IMR-90 (cell line): ENCODE measurements around the gene KIR2DL4. TPM values are rescaled to one million over a fixed set of nuclear protein-coding genes. Genes with fewer than 3 reads are reported as not detected.
"Not testable (repeated sequence)": the region's sequence is repeated elsewhere in the genome, so short reads cannot be mapped to it uniquely, and the experiment has no call there.

ENCODE experiments used
- ATAC-seq: fragments of 200-7000 bp; cut with Tn5 transposase; 2 replicates; pipeline ENCODE4 v1.9.1; 2020; ENCODE audit warnings: low read depth, mild to moderate bottlenecking, moderate library complexity
- BruUV-seq: library from RNA; stranded (reverse); fragments of 400-500 nt; replicated peaks from 2 replicates; lab custom pipeline; 2021; lab: Mats Ljungman, UMichigan
- CTCF ChIA-PET: fragments of 300-600 bp; formaldehyde crosslinking; extraction: SDS; loops from one replicate; lab custom pipeline; 2021; ENCODE audit warnings: antibody characterized with exemption; lab: Yijun Ruan, JAX
- POLR2A ChIA-PET: fragments of 300-600 bp; sonication (Branson Sonifier 250); formaldehyde crosslinking; loops from one replicate; lab custom pipeline; 2022; ENCODE audit warnings: antibody characterized with exemption; ENCODE audit not compliant: unreplicated experiment; lab: Charles Lee
- DNase-seq: peaks from one replicate; pipeline ENCODE4 v3.0.0; 2013
- H2AFZ ChIP-seq: replicated peaks from 2 replicates; pipeline ENCODE3; 2013; ENCODE audit warnings: low read length, mild to moderate bottlenecking; ENCODE audit not compliant: poor library complexity
- H2AK5ac ChIP-seq: 2 replicates; pipeline ENCODE4 v1.6.1; 2013; ENCODE audit warnings: low read depth, low read length, inconsistent platforms
- H2AK9ac ChIP-seq: replicated peaks from 2 replicates; pipeline ENCODE3; 2013; ENCODE audit warnings: mild to moderate bottlenecking, low read depth, low read length, moderate library complexity; ENCODE audit not compliant: poor library complexity
- H2BK120ac ChIP-seq: 2 replicates; pipeline ENCODE4 v1.6.1; 2013; ENCODE audit warnings: low read depth, low read length, inconsistent platforms
- H2BK15ac ChIP-seq: 3 replicates; pipeline ENCODE4 v1.6.1; 2013; ENCODE audit warnings: low read depth, low read length, inconsistent platforms
- H2BK20ac ChIP-seq: 2 replicates; pipeline ENCODE4 v1.6.1; 2013; ENCODE audit warnings: low read depth, mild to moderate bottlenecking, inconsistent platforms, low read length, moderate library complexity
- H2BK5ac ChIP-seq: 2 replicates; pipeline ENCODE4 v1.6.1; 2013; ENCODE audit warnings: mild to moderate bottlenecking, low read depth, low read length, inconsistent platforms; ENCODE audit not compliant: poor library complexity, severe bottlenecking
- H3K14ac ChIP-seq: replicated peaks from 2 replicates; pipeline ENCODE4 v1.6.1; 2013; ENCODE audit warnings: low read depth, low read length, inconsistent platforms
- H3K18ac ChIP-seq: 2 replicates; pipeline ENCODE4 v1.6.1; 2013; ENCODE audit warnings: low read depth, low read length, control low read depth
- H3K23ac ChIP-seq: 2 replicates; pipeline ENCODE4 v1.6.1; 2013; ENCODE audit warnings: low read depth, low read length, inconsistent platforms
- H3K27ac ChIP-seq: 2 replicates; pipeline ENCODE4 v1.5.1; 2013; ENCODE audit warnings: mild to moderate bottlenecking, control low read depth, low read length; ENCODE audit not compliant: insufficient read depth
- H3K27me3 ChIP-seq: 2 replicates; pipeline ENCODE4 v1.6.1; 2013; ENCODE audit warnings: low read length; ENCODE audit not compliant: control insufficient read depth, insufficient read depth
- H3K36me3 ChIP-seq: 2 replicates; pipeline ENCODE4 v1.6.1; 2013; ENCODE audit warnings: low read length, mixed read lengths; ENCODE audit not compliant: control insufficient read depth, insufficient read depth
- H3K4ac ChIP-seq: 2 replicates; pipeline ENCODE4 v1.6.1; 2013; ENCODE audit warnings: low read depth, low read length, inconsistent platforms
- H3K4me1 ChIP-seq: 2 replicates; pipeline ENCODE4 v1.6.1; 2013; ENCODE audit warnings: low read length, mixed read lengths; ENCODE audit not compliant: control insufficient read depth, insufficient read depth
- H3K4me2 ChIP-seq: 2 replicates; pipeline ENCODE4 v1.6.1; 2013; ENCODE audit warnings: low read depth, mild to moderate bottlenecking, control low read depth, low read length, moderate library complexity
- H3K4me3 ChIP-seq: 2 replicates; pipeline ENCODE4 v1.5.1; 2013; ENCODE audit warnings: low read depth, mild to moderate bottlenecking, control low read depth, low read length, moderate library complexity; ENCODE audit not compliant: insufficient read depth
- H3K56ac ChIP-seq: 2 replicates; pipeline ENCODE4 v1.6.1; 2013; ENCODE audit warnings: low read length, inconsistent platforms; ENCODE audit not compliant: insufficient read depth; ENCODE audit errors: extremely low read depth
- H3K79me1 ChIP-seq, 2 experiments: 2 replicates each; pipeline ENCODE4 v1.6.1; 2013; ENCODE audit warnings: low read length in 2 of 2, inconsistent platforms in 1 of 2, low read depth in 1 of 2
- H3K9ac ChIP-seq: 2 replicates; pipeline ENCODE4 v1.6.1; 2013; ENCODE audit warnings: low read depth, low read length, control low read depth
- H3K9me1 ChIP-seq: 2 replicates; pipeline ENCODE4 v1.6.1; 2013; ENCODE audit warnings: low read length, inconsistent platforms; ENCODE audit not compliant: insufficient read depth
- H3K9me3 ChIP-seq: 2 replicates; pipeline ENCODE4 v1.6.1; 2013; ENCODE audit warnings: low read length; ENCODE audit not compliant: control insufficient read depth, insufficient read depth
- H4K20me1 ChIP-seq: 2 replicates; pipeline ENCODE4 v1.6.1; 2013; ENCODE audit warnings: low read length, inconsistent platforms; ENCODE audit not compliant: insufficient read depth
- H4K5ac ChIP-seq: 2 replicates; pipeline ENCODE4 v1.6.1; 2013; ENCODE audit warnings: mild to moderate bottlenecking, low read depth, low read length, control low read depth
- H4K8ac ChIP-seq, 2 experiments: 2 replicates each; pipeline ENCODE4 v1.6.1; 2013; ENCODE audit warnings: low read depth in 2 of 2, low read length in 2 of 2, control low read depth in 1 of 2, inconsistent platforms in 1 of 2
- H4K91ac ChIP-seq: 2 replicates; pipeline ENCODE4 v1.6.1; 2013; ENCODE audit warnings: low read depth, low read length, inconsistent platforms; ENCODE audit not compliant: insufficient read depth
- WGBS, 2 experiments: methylation state at CpG; one replicate each; pipeline versions ENCODE4 v1.1.5 to v1.1.7; 2013; ENCODE audit warnings: missing lambda C conversion rate in 2 of 2; ENCODE audit not compliant: insufficient read length in 1 of 2; ENCODE audit errors: extremely low coverage in 2 of 2; 5-methylcytosine and 5-hydroxymethylcytosine counted together
- dilution Hi-C: fragments of 300-500 bp; cut with HindIII; formaldehyde crosslinking; loops from one replicate; pipeline ENCODE4 v1.14.3; 2018; ENCODE audit warnings: low sequenced_read_pairs; ENCODE audit not compliant: unreplicated experiment
- in situ Hi-C: fragments of 300-500 bp; cut with MboI; formaldehyde crosslinking; loops from 3 replicates; pipeline ENCODE4 v1.14.3; 2019; ENCODE audit warnings: low sequenced_read_pairs, inconsistent platforms, mixed read lengths
- intact Hi-C: fragments of 100-400 bp; cut with micrococcal nuclease; formaldehyde crosslinking; loops from 2 replicates; pipeline ENCODE4 v1.10.0; 2022
- polyA plus RNA-seq, 3 experiments: library from polyadenylated mRNA; depleted of rRNA; stranded (reverse); fragments of >200 nt; gene quantifications; 2 replicates each; pipeline ENCODE4 v1.2.3, GENCODE V29; 2012; ENCODE audit warnings: low replicate concordance in 1 of 3
- total RNA-seq: library from RNA; depleted of rRNA; stranded (reverse); fragments of >200 nt; gene quantifications from 2 replicates; pipeline ENCODE4 v1.2.3, GENCODE V29; 2012

KIR2DL4 gene
- total and polyA plus RNA-seq, 2 of the 4 experiments (the other 2 are of a cell fraction), result not detected

DNA sequence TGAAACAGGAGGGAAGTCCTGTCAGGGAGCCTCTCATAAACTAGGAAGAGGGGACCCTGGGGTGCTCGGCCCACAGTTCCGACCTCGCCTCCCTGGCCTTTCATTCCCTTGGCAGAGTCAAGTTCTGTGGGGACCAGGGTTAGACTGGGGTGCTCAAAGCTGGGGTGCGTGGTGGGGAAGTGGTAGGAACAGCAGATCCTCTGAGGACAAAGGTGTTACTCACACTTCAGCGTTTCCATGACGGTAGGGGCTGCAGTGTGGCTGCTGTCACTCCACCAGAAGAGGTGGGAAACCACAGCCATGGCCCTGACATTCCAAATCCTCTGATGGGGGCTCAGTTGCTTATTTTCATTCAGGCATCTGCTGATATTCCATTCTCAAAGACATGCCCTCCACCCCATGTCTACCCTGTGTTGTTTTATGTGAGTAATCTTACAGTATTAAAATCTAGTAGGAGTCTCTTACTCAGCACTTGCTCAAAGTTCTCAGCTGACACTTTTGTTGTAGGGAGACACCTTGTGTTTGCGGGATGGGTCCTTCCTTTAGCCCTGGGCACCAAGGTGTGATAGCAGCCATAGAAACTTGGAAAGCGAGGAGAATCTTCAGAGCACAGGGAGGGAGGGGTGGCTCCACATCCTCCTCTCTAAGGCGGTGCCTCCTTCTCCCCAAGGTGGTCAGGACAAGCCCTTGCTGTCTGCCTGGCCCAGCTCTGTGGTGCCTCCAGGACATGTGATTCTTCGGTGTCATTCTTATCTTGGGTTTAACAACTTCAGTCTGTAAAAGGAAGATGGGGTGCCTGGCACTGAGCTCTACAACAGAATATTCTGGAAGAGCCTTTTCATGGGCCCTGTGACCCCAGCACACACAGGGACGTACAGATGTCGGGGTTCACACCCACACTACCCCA, 47.0 kb upstream of the KIR2DL4 start:
- H4K8ac ChIP-seq, H3K4me1 ChIP-seq, dilution Hi-C loops, H3K36me3 ChIP-seq, H3K9ac ChIP-seq, H2BK20ac ChIP-seq, in situ Hi-C loops, H2AFZ ChIP-seq, H3K14ac ChIP-seq, H3K79me1 ChIP-seq, ATAC-seq, H3K18ac ChIP-seq, H3K56ac ChIP-seq, BruUV-seq, intact Hi-C loops, H3K27ac ChIP-seq, H3K4me3 ChIP-seq, H3K4ac ChIP-seq, H2AK5ac ChIP-seq, H3K27me3 ChIP-seq, H4K5ac ChIP-seq, POLR2A ChIA-PET, H4K20me1 ChIP-seq, H3K9me1 ChIP-seq, CTCF ChIA-PET, H2BK120ac ChIP-seq, H4K91ac ChIP-seq, H2BK15ac ChIP-seq, H2AK9ac ChIP-seq, H3K4me2 ChIP-seq, H3K23ac ChIP-seq, DNase-seq, H3K9me3 ChIP-seq, H2BK5ac ChIP-seq: not testable (repeated sequence)
- no CpG with 5 or more reads among the region's 12 CpGs for WGBS, 2 experiments

GRCh38 chr19:54758577-54758976, 44.8 kb upstream of the KIR2DL4 start:
- H2AK5ac ChIP-seq, H2BK20ac ChIP-seq, H4K20me1 ChIP-seq, H3K79me1 ChIP-seq, H2BK120ac ChIP-seq, H3K56ac ChIP-seq, H3K9me3 ChIP-seq, DNase-seq, H3K9ac ChIP-seq, H3K4ac ChIP-seq, H4K91ac ChIP-seq, ATAC-seq, H2AFZ ChIP-seq, H3K4me3 ChIP-seq, intact Hi-C loops, H4K5ac ChIP-seq, BruUV-seq, H3K27me3 ChIP-seq, H3K4me1 ChIP-seq, H2AK9ac ChIP-seq, H2BK5ac ChIP-seq, H4K8ac ChIP-seq, H3K4me2 ChIP-seq, H3K18ac ChIP-seq, H3K27ac ChIP-seq, H3K9me1 ChIP-seq, H3K36me3 ChIP-seq, H3K14ac ChIP-seq, H2BK15ac ChIP-seq, POLR2A ChIA-PET, H3K23ac ChIP-seq, CTCF ChIA-PET, in situ Hi-C loops, dilution Hi-C loops: not testable (repeated sequence)
- 0% methylated on average over 1 of the region's 6 CpGs; no CpG with 5 or more reads in 1 of the 2 experiments for WGBS, 2 experiments
